Neural crest cell (in vitro differentiated cells): ENCODE results near the gene PRPH2. TPM values are rescaled to one million over a fixed set of nuclear protein-coding genes. Genes with fewer than 3 reads are reported as not detected.

Experiments
- DNase-seq: peaks from one replicate; pipeline ENCODE4 v3.0.0; 2021; ENCODE audit warnings: low read depth, mixed read lengths, low spot score
- H3K27ac Mint-ChIP-seq: one replicate; pipeline ENCODE4 v1.8.0; 2021; ENCODE audit warnings: mild to moderate bottlenecking, mixed read lengths; ENCODE audit not compliant: unreplicated experiment
- H3K27me3 Mint-ChIP-seq: 2 replicates; pipeline ENCODE4 v1.8.0; 2021; ENCODE audit warnings: low read depth, mild to moderate bottlenecking, mixed read lengths
- H3K36me3 Mint-ChIP-seq: 2 replicates; pipeline ENCODE4 v1.8.0; 2021; ENCODE audit warnings: low read depth, mild to moderate bottlenecking, mixed read lengths
- H3K4me1 Mint-ChIP-seq: 2 replicates; pipeline ENCODE4 v1.8.0; 2021; ENCODE audit warnings: mixed read lengths
- H3K4me3 Mint-ChIP-seq: one replicate; pipeline ENCODE4 v1.8.0; 2021; ENCODE audit warnings: mild to moderate bottlenecking, mixed read lengths
- H3K9me3 Mint-ChIP-seq: 2 replicates; pipeline ENCODE4 v1.8.0; 2021; ENCODE audit warnings: mixed read lengths
- total RNA-seq: library from RNA; stranded (reverse); gene quantifications from 2 replicates; pipeline ENCODE4 v1.2.1, GENCODE V29; 2021
- TF ChIP-seq, protein P1 (sequence below): fragments of 200-600 bp; sonication (generic); conservative IDR thresholded peaks from 2 replicates; pipeline ENCODE4 v1.5.0; 2021; ENCODE audit warnings: antibody characterized with exemption, mild to moderate bottlenecking

PRPH2 gene
- total RNA-seq, 1 donor from 2014 or later, result not detected

DNA sequence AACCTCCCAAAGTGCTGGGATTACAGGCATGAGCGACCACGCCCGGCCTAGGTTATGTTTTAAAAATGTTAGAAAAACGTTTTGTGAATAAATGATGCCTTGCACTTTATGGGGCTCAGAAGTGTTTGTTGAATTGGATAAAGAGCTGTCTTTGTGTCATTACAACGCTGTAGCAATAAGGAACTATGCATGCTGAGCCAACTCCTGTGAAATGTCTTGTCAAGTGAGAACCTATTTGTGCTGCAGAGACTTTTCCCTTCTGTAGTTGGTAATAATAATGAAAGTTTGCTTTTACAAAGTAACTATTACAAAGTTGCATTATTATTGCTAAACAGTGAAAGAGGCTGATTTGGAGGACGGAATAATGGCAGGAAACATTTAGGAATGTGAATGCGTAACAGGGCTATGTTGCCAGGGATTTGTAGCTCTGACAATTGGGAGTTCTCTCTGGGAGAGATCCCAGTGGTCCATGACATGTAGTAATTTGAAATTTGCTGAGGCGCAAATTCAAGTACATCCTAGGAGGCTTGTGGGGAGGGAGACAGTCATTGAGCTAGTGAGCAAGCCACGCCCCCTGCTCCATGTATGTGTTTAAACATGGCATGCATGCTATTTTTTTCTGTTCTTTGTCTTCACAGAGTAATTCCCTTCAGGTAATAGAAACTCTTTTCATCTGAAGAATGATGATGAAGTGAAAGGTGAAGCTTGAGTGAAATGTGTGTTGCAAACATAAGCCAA, 42.7 kb upstream of the PRPH2 start:
- Mint-ChIP-seq H3K27me3 (no peaks in the 10 kb centered on the region), H3K4me3 (no peak overlapping the region), H3K36me3 (no peaks in the 10 kb centered on the region), H3K27ac (no peak overlapping the region), H3K4me1 (peaks cover 8% of the 10 kb centered on the region), H3K9me3 (no peaks in the 10 kb centered on the region)
- DNase-seq, result no peak
- TF ChIP-seq, protein P1, sequence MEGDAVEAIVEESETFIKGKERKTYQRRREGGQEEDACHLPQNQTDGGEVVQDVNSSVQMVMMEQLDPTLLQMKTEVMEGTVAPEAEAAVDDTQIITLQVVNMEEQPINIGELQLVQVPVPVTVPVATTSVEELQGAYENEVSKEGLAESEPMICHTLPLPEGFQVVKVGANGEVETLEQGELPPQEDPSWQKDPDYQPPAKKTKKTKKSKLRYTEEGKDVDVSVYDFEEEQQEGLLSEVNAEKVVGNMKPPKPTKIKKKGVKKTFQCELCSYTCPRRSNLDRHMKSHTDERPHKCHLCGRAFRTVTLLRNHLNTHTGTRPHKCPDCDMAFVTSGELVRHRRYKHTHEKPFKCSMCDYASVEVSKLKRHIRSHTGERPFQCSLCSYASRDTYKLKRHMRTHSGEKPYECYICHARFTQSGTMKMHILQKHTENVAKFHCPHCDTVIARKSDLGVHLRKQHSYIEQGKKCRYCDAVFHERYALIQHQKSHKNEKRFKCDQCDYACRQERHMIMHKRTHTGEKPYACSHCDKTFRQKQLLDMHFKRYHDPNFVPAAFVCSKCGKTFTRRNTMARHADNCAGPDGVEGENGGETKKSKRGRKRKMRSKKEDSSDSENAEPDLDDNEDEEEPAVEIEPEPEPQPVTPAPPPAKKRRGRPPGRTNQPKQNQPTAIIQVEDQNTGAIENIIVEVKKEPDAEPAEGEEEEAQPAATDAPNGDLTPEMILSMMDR, result no peak

DNA sequence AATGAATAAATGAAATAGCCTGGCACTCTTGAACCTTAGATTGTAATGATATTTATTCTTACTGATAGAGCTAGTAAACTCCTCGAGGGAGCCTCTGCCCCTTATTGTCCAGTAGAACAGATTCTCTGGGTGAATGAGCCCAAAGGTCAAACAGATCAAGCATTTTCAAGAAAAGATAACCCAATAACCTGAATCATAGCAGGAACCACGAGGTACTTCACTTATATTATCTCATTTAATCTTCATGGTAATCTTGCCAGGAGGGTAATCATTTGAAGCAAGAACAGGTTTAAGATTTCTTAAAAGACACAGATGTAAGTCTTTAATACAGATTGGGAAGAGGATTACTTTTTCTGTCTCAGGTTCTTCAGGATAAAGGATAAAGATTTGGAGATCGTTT, 40.6 kb upstream of the PRPH2 start:
- no peaks in the 10 kb centered on the region for H3K36me3 Mint-ChIP-seq
- H3K9me3 Mint-ChIP-seq, result no peaks in the 10 kb centered on the region
- TF ChIP-seq, protein P1, result no peak
- no peak for DNase-seq
- no peak overlapping the region for H3K27ac Mint-ChIP-seq
- peaks cover 10% of the 10 kb centered on the region for H3K4me1 Mint-ChIP-seq
- H3K4me3 Mint-ChIP-seq, result no peak overlapping the region
- H3K27me3 Mint-ChIP-seq, result no peaks in the 10 kb centered on the region

DNA sequence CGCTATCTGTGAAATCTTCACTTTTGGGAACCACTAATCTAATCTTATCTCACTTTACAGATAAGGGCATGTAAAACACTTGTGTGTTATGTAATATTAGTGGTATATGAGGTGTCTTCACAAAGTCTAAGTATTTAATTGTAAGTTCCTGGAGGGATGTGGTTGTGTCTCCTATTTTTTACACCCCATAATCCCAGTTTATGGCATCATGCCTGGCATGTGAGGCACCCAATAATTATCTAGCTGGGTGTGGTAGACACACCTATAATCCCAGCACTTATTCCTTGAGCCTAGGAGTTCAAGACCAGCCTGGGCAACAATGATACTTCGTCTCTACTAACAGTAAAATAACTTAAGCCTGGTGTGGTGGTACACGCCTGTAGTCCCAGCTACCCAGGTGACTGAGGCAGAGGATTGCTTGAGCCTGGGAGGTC, 40.0 kb upstream of the PRPH2 start:
- DNase-seq, result no peak
- no peaks in the 10 kb centered on the region for H3K27me3 Mint-ChIP-seq
- H3K36me3 Mint-ChIP-seq, result no peaks in the 10 kb centered on the region
- H3K9me3 Mint-ChIP-seq, result no peaks in the 10 kb centered on the region
- H3K4me1 Mint-ChIP-seq, result peaks cover 15% of the 10 kb centered on the region
- TF ChIP-seq, protein P1, result no peak
- H3K27ac Mint-ChIP-seq, result no peak overlapping the region
- no peak overlapping the region for H3K4me3 Mint-ChIP-seq

DNA sequence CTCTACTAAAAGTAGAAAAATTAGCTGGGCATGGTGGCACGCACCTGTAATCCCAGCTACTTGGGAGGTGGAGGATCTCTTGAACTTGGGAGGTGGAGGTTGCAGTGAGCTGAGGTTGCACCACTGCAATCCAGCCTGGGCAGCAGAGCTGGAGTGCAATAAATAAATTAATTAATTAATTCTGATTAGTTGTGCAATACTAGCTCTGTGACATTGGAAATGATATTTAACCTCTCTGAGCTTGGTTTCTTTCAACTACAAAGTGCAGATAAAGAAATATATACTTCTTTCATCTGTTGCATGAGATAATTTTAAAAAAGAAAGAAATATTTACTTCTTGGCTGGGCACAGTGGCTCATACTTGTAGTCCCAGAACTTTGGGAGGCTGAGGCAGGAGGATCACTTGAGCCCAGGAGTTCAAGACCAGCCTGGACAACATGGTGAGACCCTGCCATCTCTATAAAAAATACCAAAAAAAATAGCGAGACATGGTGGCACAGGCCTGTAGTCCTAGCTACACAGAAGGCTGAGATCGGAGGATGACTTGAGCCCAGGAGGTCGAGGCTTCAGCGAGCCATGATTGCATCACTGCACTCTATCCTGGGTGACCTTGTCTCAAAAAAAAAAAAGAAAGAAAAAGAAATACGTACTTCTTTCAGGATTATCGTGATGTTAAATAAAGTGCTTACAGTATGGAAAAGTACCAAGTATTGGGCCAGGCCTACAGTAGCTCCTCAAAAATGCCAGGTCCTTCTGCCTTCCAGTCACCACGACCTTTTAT, 39.1 kb upstream of the PRPH2 start:
- Mint-ChIP-seq H3K9me3 (no peaks in the 10 kb centered on the region), H3K36me3 (no peaks in the 10 kb centered on the region), H3K4me1 (peaks cover 16% of the 10 kb centered on the region), H3K4me3 (no peak overlapping the region), H3K27ac (no peak overlapping the region), H3K27me3 (no peaks in the 10 kb centered on the region)
- TF ChIP-seq, protein P1, result no peak
- no peak for DNase-seq

DNA sequence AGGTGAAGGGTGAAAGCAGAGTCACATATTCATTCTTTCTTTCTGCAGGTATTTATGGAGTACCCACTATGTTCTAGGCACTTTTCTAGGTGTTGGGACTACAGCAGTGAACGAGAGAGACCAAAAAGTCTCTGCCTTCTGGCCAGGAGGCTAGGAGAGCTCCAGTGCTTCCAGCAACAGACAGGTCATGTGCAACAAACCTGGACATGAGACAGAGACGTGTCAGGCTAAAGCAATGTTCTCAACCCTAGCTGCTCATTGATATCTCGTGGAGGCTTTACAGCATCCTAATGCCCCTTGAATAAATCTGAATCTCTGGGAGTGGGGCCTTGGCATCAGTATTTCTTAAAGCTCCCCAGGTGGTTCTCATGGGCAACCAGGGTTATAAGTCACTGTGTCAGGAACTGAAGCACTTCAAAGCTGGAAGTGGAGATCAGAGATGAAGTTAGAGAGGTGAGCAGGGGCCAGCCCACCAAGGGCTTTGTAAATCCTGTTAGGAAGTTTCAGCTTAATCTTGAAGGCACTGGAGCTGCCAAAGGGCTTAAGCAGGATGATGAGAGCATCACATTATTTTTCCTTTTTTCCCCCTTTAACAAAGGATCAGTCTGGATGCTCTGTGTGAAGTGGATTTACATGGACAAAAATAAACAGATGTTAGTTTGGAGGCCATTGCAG, 36.5 kb upstream of the PRPH2 start:
- Mint-ChIP-seq H3K36me3 (no peaks in the 10 kb centered on the region), H3K27ac (no peak overlapping the region), H3K4me1 (peaks cover 20% of the 10 kb centered on the region), H3K27me3 (no peaks in the 10 kb centered on the region), H3K9me3 (no peaks in the 10 kb centered on the region), H3K4me3 (no peak overlapping the region)
- no peak for DNase-seq
- TF ChIP-seq, protein P1, result no peak
